H9 (cell line): Measurements from ENCODE around the gene HSF2. TPM values are rescaled to one million over a fixed set of nuclear protein-coding genes. Genes with fewer than 3 reads are reported as not detected.

ENCODE experiments used
- DNase-seq: peaks from one replicate; pipeline ENCODE4 v3.0.0-alpha.2; 2017
- H2AFZ ChIP-seq: one replicate; pipeline ENCODE4 v1.6.1; 2013; ENCODE audit warnings: mild to moderate bottlenecking, low read length, control low read depth, moderate library complexity
- H2AK5ac ChIP-seq: 2 replicates; pipeline ENCODE4 v1.6.1; 2013; ENCODE audit warnings: low read length, control low read depth, mixed read lengths; ENCODE audit not compliant: insufficient read length
- H2BK120ac ChIP-seq: one replicate; pipeline ENCODE4 v1.6.1; 2013; ENCODE audit warnings: low read depth, mild to moderate bottlenecking, low read length, control low read depth, inconsistent platforms; ENCODE audit not compliant: poor library complexity, severe bottlenecking
- H2BK12ac ChIP-seq: 2 replicates; pipeline ENCODE4 v1.6.1; 2013; ENCODE audit warnings: low read length, control low read depth, mixed read lengths, low read depth; ENCODE audit not compliant: insufficient read length
- H2BK15ac ChIP-seq: 2 replicates; pipeline ENCODE4 v1.6.1; 2013; ENCODE audit warnings: low read depth, low read length, control low read depth
- H2BK20ac ChIP-seq: one replicate; pipeline ENCODE4 v1.6.1; 2013; ENCODE audit warnings: low read depth, mild to moderate bottlenecking, low read length, control low read depth, inconsistent platforms; ENCODE audit not compliant: poor library complexity, severe bottlenecking
- H2BK5ac ChIP-seq: 2 replicates; pipeline ENCODE4 v1.6.1; 2013; ENCODE audit warnings: low read length, control low read depth, mixed read lengths; ENCODE audit not compliant: insufficient read length
- H3K14ac ChIP-seq: 2 replicates; pipeline ENCODE4 v1.6.1; 2013; ENCODE audit warnings: low read length, control low read depth; ENCODE audit not compliant: insufficient read depth
- H3K18ac ChIP-seq: 2 replicates; pipeline ENCODE4 v1.6.1; 2013; ENCODE audit warnings: low read depth, mild to moderate bottlenecking, mixed read lengths, low read length, control low read depth; ENCODE audit not compliant: insufficient read length
- H3K23ac ChIP-seq: 2 replicates; pipeline ENCODE4 v1.6.1; 2013; ENCODE audit warnings: low read length, control low read depth, mixed read lengths, low read depth; ENCODE audit not compliant: insufficient read length
- H3K23me2 ChIP-seq: 2 replicates; pipeline ENCODE4 v1.6.1; 2013; ENCODE audit warnings: low read depth, mild to moderate bottlenecking, mixed read lengths, low read length, control low read depth; ENCODE audit not compliant: insufficient read length, poor library complexity, severe bottlenecking
- H3K27ac ChIP-seq: 2 replicates; pipeline ENCODE4 v1.5.1; 2013; ENCODE audit warnings: low read length, control low read depth, mixed read lengths, low read depth; ENCODE audit not compliant: insufficient read length
- H3K27me3 ChIP-seq: 2 replicates; pipeline ENCODE4 v1.6.1; 2013; ENCODE audit warnings: low read length, control low read depth, inconsistent platforms; ENCODE audit not compliant: insufficient read depth
- H3K4ac ChIP-seq: 2 replicates; pipeline ENCODE4 v1.6.1; 2013; ENCODE audit warnings: low read depth, mild to moderate bottlenecking, control low read depth, inconsistent platforms, low read length, moderate library complexity
- H3K4me1 ChIP-seq: 2 replicates; pipeline ENCODE4 v1.6.1; 2013; ENCODE audit warnings: low read length, control low read depth, inconsistent platforms; ENCODE audit not compliant: insufficient read depth
- H3K4me2 ChIP-seq: 2 replicates; pipeline ENCODE4 v1.6.1; 2013; ENCODE audit warnings: low read length, control low read depth, mixed read lengths; ENCODE audit not compliant: insufficient read length, insufficient read depth
- H3K56ac ChIP-seq: 2 replicates; pipeline ENCODE4 v1.6.1; 2013; ENCODE audit warnings: low read depth, mild to moderate bottlenecking, mixed read lengths, low read length, control low read depth; ENCODE audit not compliant: insufficient read length
- H3K79me1 ChIP-seq: 2 replicates; pipeline ENCODE4 v1.6.1; 2013; ENCODE audit warnings: low read depth, mild to moderate bottlenecking, moderate library complexity, low read length, control low read depth, inconsistent platforms; ENCODE audit not compliant: insufficient read depth, poor library complexity, severe bottlenecking
- H3K79me2 ChIP-seq: 2 replicates; pipeline ENCODE4 v1.6.1; 2013; ENCODE audit warnings: low read length, control low read depth, inconsistent platforms; ENCODE audit not compliant: insufficient read depth
- H3K9ac ChIP-seq: 2 replicates; pipeline ENCODE4 v1.6.1; 2013; ENCODE audit warnings: low read length, control low read depth, mixed read lengths; ENCODE audit not compliant: insufficient read length; ENCODE audit errors: extremely low read depth
- H3K9me3 ChIP-seq: one replicate; pipeline ENCODE4 v1.6.1; 2013; ENCODE audit warnings: low read depth, low read length, inconsistent platforms; ENCODE audit not compliant: control insufficient read depth
- H3T11ph ChIP-seq: one replicate; pipeline ENCODE4 v1.6.1; 2013; ENCODE audit warnings: mild to moderate bottlenecking, low read length, control low read depth, inconsistent platforms
- H4K20me1 ChIP-seq: one replicate; pipeline ENCODE4 v1.6.1; 2013; ENCODE audit not compliant: control insufficient read depth, insufficient read length, insufficient read depth
- H4K5ac ChIP-seq: 2 replicates; pipeline ENCODE4 v1.6.1; 2013; ENCODE audit warnings: low read depth, mild to moderate bottlenecking, mixed read lengths, low read length, control low read depth; ENCODE audit not compliant: insufficient read length
- H4K8ac ChIP-seq: replicated peaks from 2 replicates; pipeline ENCODE4 v1.6.1; 2013; ENCODE audit warnings: low read length, control low read depth, mixed read lengths, low read depth; ENCODE audit not compliant: insufficient read length
- H4K91ac ChIP-seq: 2 replicates; pipeline ENCODE4 v1.6.1; 2013; ENCODE audit warnings: low read depth, mild to moderate bottlenecking, moderate library complexity, mixed read lengths, low read length, control low read depth; ENCODE audit not compliant: insufficient read length
- H3K27ac Mint-ChIP-seq, 3 experiments: 2 replicates in 2 of 3; 3 replicates in 1 of 3; pipeline ENCODE4 v1.8.0; 2020 to 2021; ENCODE audit warnings: mixed read lengths in 3 of 3, mild to moderate bottlenecking in 1 of 3, moderate library complexity in 1 of 3
- H3K27me3 Mint-ChIP-seq: 2 replicates; pipeline ENCODE4 v1.8.0; 2021; ENCODE audit warnings: low read depth, mild to moderate bottlenecking, moderate library complexity, mixed read lengths
- H3K36me3 Mint-ChIP-seq, 3 experiments: 2 replicates in 2 of 3; 3 replicates in 1 of 3; pipeline ENCODE4 v1.8.0; 2020 to 2021; ENCODE audit warnings: low read depth in 3 of 3, mixed read lengths in 3 of 3; ENCODE audit not compliant: insufficient read depth in 1 of 3
- H3K4me1 Mint-ChIP-seq, 2 experiments: 2 replicates each; pipeline ENCODE4 v1.8.0; 2020; ENCODE audit warnings: mixed read lengths in 2 of 2
- H3K4me3 Mint-ChIP-seq, 2 experiments: 2 replicates in 1 of 2; 3 replicates in 1 of 2; pipeline ENCODE4 v1.8.0; 2020 to 2021; ENCODE audit warnings: mild to moderate bottlenecking in 2 of 2, mixed read lengths in 2 of 2, moderate library complexity in 1 of 2
- H3K9me3 Mint-ChIP-seq, 2 experiments: 2 replicates in 1 of 2; 3 replicates in 1 of 2; pipeline ENCODE4 v1.8.0; 2020; ENCODE audit warnings: mild to moderate bottlenecking in 2 of 2, mixed read lengths in 2 of 2, moderate library complexity in 1 of 2
- CTCF ChIP-seq: fragments of 200-600 bp; sonication (generic); conservative IDR thresholded peaks from 3 replicates; pipeline ENCODE4 v1.8.0; 2021; ENCODE audit warnings: antibody characterized with exemption, mild to moderate bottlenecking
- WGBS: extraction: QIAGEN DNeasy Blood & Tissue Kit; methylation state at CpG from one replicate; pipeline ENCODE4 v1.1.7; 2013; ENCODE audit warnings: missing lambda C conversion rate, low lambda C conversion rate, mixed read lengths; ENCODE audit not compliant: insufficient read length; ENCODE audit errors: extremely low coverage; 5-methylcytosine and 5-hydroxymethylcytosine counted together
- total RNA-seq: library from RNA; stranded (reverse); gene quantifications from 2 replicates; pipeline ENCODE4 v1.2.1, GENCODE V29; 2021

Gene HSF2
- total RNA-seq, 1 experiment from 2014 or later, result 14.6 TPM

GRCh38 chr6:122394016-122394415, 5.4 kb upstream of the HSF2 start:
- no peaks in the 10 kb centered on the region for H3K9me3 ChIP-seq
- no peak overlapping the region for H2BK12ac ChIP-seq
- no peak overlapping the region for H3K56ac ChIP-seq
- no peak overlapping the region for H3K27ac ChIP-seq
- no peak overlapping the region for H3K14ac ChIP-seq
- Mint-ChIP-seq H3K36me3 (no peaks in the 10 kb centered on the region), H3K4me3 (no peak overlapping the region), H3K27ac (no peak overlapping the region), H3K4me1 (peaks cover 5 to 6% of the 10 kb centered on the region in 2 experiments), H3K27me3 (peaks cover 86% of the 10 kb centered on the region), H3K9me3 (no peaks in the 10 kb centered on the region; a peak in 3 of 5 replicates)
- no peaks in the 10 kb centered on the region for H3K79me2 ChIP-seq
- H4K20me1 ChIP-seq, result no peaks in the 10 kb centered on the region
- no peak overlapping the region for H3T11ph ChIP-seq
- H3K4me2 ChIP-seq, result no peak overlapping the region
- no peak overlapping the region for H4K91ac ChIP-seq
- no peak overlapping the region for H2AFZ ChIP-seq
- no peak overlapping the region for H2BK120ac ChIP-seq
- H3K27me3 ChIP-seq, result peaks cover 57% of the 10 kb centered on the region
- H4K5ac ChIP-seq, result no peak overlapping the region
- no peak overlapping the region for H3K9ac ChIP-seq
- DNase-seq, result no peak
- no peak overlapping the region for H3K23ac ChIP-seq
- H2BK5ac ChIP-seq, result no peak overlapping the region
- WGBS, result no CpG with 5 or more reads among the region's 5 CpGs
- H3K4me1 ChIP-seq, result peaks cover under 1% of the 10 kb centered on the region; the same call in 1 of the 2 replicates
- no peak for TF ChIP-seq CTCF
- H3K23me2 ChIP-seq, result no peaks in the 10 kb centered on the region
- no peak overlapping the region for H2AK5ac ChIP-seq
- H2BK15ac ChIP-seq, result no peak overlapping the region
- H3K79me1 ChIP-seq, result no peaks in the 10 kb centered on the region
- H3K4ac ChIP-seq, result no peak overlapping the region
- no peak overlapping the region for H4K8ac ChIP-seq
- H3K18ac ChIP-seq, result no peak overlapping the region
- no peak overlapping the region for H2BK20ac ChIP-seq
